ENCODE results near the gene B4GALNT3. TPM values are rescaled to one million over a fixed set of nuclear protein-coding genes. Genes with fewer than 3 reads are reported as not detected.

Gene B4GALNT3
- total and polyA plus RNA-seq, 2 of the 13 experiments (the other 11 are each of a cell fraction or from before 2014, with no cell fraction given), result 3.2 to 4.4 TPM

DNA sequence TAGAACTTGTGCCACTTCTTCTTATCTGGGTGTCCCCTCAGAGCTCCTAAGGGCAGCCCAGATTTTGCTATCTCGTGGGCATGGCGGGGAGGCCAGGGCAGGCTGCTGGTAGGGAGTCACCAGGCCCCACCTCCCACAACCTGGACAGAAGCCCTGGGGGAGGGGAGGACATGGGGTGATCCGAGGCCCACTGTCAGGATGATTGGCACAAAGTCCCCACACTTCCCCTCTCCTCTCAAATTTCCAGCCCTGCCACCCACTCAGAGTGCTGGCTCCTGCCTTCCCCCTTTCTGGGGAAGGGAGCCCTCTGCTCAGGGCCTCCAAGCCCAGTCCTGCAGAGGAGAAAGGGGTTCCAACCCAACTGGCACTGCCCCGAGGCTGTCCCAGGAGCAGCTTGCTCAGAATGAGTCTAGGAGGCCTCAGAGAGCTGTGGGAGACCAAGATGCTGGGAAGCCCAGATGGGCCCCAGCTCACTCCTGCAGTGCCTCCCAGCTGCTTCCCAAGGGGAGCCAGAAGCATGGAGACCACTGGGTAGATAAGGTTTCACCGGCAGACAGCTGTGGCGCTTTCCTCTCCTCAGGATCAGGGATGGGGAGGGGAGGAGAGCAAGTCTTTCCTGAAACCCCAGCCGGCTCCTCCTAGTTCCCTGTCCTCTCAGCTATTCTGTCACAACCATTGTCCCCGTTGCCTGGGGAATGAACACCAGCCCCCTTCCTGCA, 82.8 kb downstream of the B4GALNT3 start:
- no TSS peak for BruUV-seq (replicated peaks)
- Histone ChIP-seq H4K20me1 (ENCODE audit: insufficient read depth, low read length) (no peaks in the 10 kb centered on the region), H2AFZ (ENCODE audit: low read length) (no peak overlapping the region), H3K27ac (ENCODE audit: extremely low read length, insufficient read depth, low read length) (no peak overlapping the region), H3K4me2 (ENCODE audit: low read depth, low read length) (no peak overlapping the region), H3K9me3 (ENCODE audit: low read length) (no peaks in the 10 kb centered on the region), H3K4me1 (ENCODE audit: insufficient read depth, low read length) (no peaks in the 10 kb centered on the region), H3K36me3 (replicated peaks in 1 of 2; ENCODE audit: control insufficient read depth in 1 of 2, insufficient read depth in 2 of 2, low read length in 2 of 2) (no peaks in the 10 kb centered on the region), H3K4me3 (replicated peaks in 1 of 3; ENCODE audit: insufficient read depth in 1 of 3, low read depth in 2 of 3, low read length in 3 of 3) (no peak overlapping the region), H3K27me3 (ENCODE audit: control insufficient read depth in 1 of 2, insufficient read depth in 2 of 2, low read length in 2 of 2) (no peaks in the 10 kb centered on the region; a peak in 1 of 5 replicates), H3K79me2 (ENCODE audit: insufficient read depth, low read length) (no peaks in the 10 kb centered on the region), H3K9ac (ENCODE audit: insufficient read depth, low read depth, low read length) (no peak overlapping the region)
- ATAC-seq (no peak; the same call in 2 of the 3 replicates), FAIRE-seq (no peak), DNase-seq (ENCODE audit: low spot score) (no peak)
- ChIA-PET CTCF (ENCODE audit: low intra/inter-chr PET ratio, low total read pairs) (interaction anchor here (0.9 to 1.2 kb wide), 2 partner anchors 89 to 91 kb away, joined by 3 to 4 read pairs; no protein-coding TSS in a partner anchor), POLR2A (no interaction called here)
- intact Hi-C loops (cut with micrococcal nuclease; ENCODE audit: unreplicated experiment) (no loop called here), in situ Hi-C loops (cut with HindIII; ENCODE audit: extremely low pct_ligation_motif_present, low pct_unique_long_range_greater_than_20kb) (loop anchor here (5.0 kb wide), 1 partner anchor 85 kb away; the partner anchor contains the start of gene B4GALNT3)
- 36% methylated on average over 4 of the region's 8 CpGs for WGBS (ENCODE audit: low lambda C conversion rate)
- no peak for TF ChIP-seq TBL1XR1 (IDR thresholded peaks at IDR 0.05; ENCODE audit: borderline replicate concordance, low read length, partially characterized antibody)

DNA sequence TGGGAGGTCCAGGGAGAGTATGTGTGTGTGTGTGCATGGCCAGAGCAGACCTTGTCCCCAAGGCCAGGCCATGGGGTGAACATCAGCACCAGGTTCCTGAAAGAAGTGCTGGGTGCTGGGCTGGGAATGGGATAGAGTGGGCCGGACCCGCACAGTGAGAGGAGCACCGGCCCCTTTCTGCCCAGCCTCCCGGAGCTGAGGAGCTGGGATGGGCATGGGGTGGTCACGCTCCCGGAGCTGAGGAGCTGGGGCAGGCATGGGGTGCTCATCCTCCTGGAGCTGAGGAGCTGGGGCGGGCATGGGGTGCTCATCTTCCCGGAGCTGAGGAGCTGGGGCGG, 83.3 kb downstream of the B4GALNT3 start:
- Histone ChIP-seq H3K79me2 (ENCODE audit: insufficient read depth, low read length) (no peaks in the 10 kb centered on the region), H4K20me1 (ENCODE audit: insufficient read depth, low read length) (no peaks in the 10 kb centered on the region), H3K9ac (ENCODE audit: insufficient read depth, low read depth, low read length) (no peak overlapping the region), H2AFZ (ENCODE audit: low read length) (no peak overlapping the region), H3K4me2 (ENCODE audit: low read depth, low read length) (no peak overlapping the region), H3K27ac (ENCODE audit: extremely low read length, insufficient read depth, low read length) (no peak overlapping the region), H3K36me3 (replicated peaks in 1 of 2; ENCODE audit: control insufficient read depth in 1 of 2, insufficient read depth in 2 of 2, low read length in 2 of 2) (no peaks in the 10 kb centered on the region), H3K9me3 (ENCODE audit: low read length) (no peaks in the 10 kb centered on the region), H3K4me3 (replicated peaks in 1 of 3; ENCODE audit: insufficient read depth in 1 of 3, low read depth in 2 of 3, low read length in 3 of 3) (no peak overlapping the region), H3K4me1 (ENCODE audit: insufficient read depth, low read length) (no peaks in the 10 kb centered on the region), H3K27me3 (ENCODE audit: control insufficient read depth in 1 of 2, insufficient read depth in 2 of 2, low read length in 2 of 2) (no peaks in the 10 kb centered on the region; a peak in 1 of 5 replicates)
- ATAC-seq, result no peak; the same call in 2 of the 3 replicates
- intact Hi-C loops (cut with micrococcal nuclease; ENCODE audit: unreplicated experiment) (no loop called here), in situ Hi-C loops (cut with HindIII; ENCODE audit: extremely low pct_ligation_motif_present, low pct_unique_long_range_greater_than_20kb) (loop anchor here (5.0 kb wide), 1 partner anchor 86 kb away; the partner anchor contains the start of gene B4GALNT3)
- no peak for FAIRE-seq
- CTCF ChIA-PET (ENCODE audit: low intra/inter-chr PET ratio, low total read pairs), result interaction anchor here (0.9 to 1.2 kb wide), 2 partner anchors 90 to 91 kb away, joined by 3 to 4 read pairs; no protein-coding TSS in a partner anchor
- POLR2A ChIA-PET, result no interaction called here
- 94% methylated on average over 8 of the region's 9 CpGs for WGBS (ENCODE audit: low lambda C conversion rate)
- no TSS peak for BruUV-seq (replicated peaks)
- no peak for DNase-seq (ENCODE audit: low spot score)
- TF ChIP-seq MZF1 (CRISPR knock-in tag; IDR thresholded peaks at IDR 0.05; ENCODE audit: borderline replicate concordance) (no peak), ZNF136 (CRISPR knock-in tag; IDR thresholded peaks at IDR 0.05; ENCODE audit: low read depth) (no peak), PAX8 (CRISPR knock-in tag; IDR thresholded peaks at IDR 0.05; ENCODE audit: borderline replicate concordance) (no peak), GFI1 (CRISPR knock-in tag; IDR thresholded peaks at IDR 0.05; ENCODE audit: borderline replicate concordance) (no peak), ZNF747 (CRISPR knock-in tag; IDR thresholded peaks at IDR 0.05; ENCODE audit: borderline replicate concordance) (no peak), ATRX (CRISPR knock-in tag; IDR thresholded peaks at IDR 0.05; ENCODE audit: borderline replicate concordance) (no peak), ESRRA (CRISPR knock-in tag; IDR thresholded peaks at IDR 0.05; ENCODE audit: low read depth) (no peak), KDM5B (CRISPR knock-in tag; IDR thresholded peaks at IDR 0.05; ENCODE audit: borderline replicate concordance) (no peak), ZNF776 (CRISPR knock-in tag; IDR thresholded peaks at IDR 0.05) (no peak), ZNF678 (CRISPR knock-in tag; IDR thresholded peaks at IDR 0.05) (no peak)
- TF ChIP-seq, protein P1, sequence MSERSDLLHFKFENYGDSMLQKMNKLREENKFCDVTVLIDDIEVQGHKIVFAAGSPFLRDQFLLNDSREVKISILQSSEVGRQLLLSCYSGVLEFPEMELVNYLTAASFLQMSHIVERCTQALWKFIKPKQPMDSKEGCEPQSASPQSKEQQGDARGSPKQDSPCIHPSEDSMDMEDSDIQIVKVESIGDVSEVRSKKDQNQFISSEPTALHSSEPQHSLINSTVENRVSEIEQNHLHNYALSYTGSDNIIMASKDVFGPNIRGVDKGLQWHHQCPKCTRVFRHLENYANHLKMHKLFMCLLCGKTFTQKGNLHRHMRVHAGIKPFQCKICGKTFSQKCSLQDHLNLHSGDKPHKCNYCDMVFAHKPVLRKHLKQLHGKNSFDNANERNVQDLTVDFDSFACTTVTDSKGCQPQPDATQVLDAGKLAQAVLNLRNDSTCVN (CRISPR knock-in tag; IDR thresholded peaks at IDR 0.05; ENCODE audit: borderline replicate concordance), result no peak
- TF ChIP-seq, protein P2, sequence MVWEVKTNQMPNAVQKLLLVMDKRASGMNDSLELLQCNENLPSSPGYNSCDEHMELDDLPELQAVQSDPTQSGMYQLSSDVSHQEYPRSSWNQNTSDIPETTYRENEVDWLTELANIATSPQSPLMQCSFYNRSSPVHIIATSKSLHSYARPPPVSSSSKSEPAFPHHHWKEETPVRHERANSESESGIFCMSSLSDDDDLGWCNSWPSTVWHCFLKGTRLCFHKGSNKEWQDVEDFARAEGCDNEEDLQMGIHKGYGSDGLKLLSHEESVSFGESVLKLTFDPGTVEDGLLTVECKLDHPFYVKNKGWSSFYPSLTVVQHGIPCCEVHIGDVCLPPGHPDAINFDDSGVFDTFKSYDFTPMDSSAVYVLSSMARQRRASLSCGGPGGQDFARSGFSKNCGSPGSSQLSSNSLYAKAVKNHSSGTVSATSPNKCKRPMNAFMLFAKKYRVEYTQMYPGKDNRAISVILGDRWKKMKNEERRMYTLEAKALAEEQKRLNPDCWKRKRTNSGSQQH (CRISPR knock-in tag; IDR thresholded peaks at IDR 0.05; ENCODE audit: low read depth), result no peak
- TF ChIP-seq, protein P3, sequence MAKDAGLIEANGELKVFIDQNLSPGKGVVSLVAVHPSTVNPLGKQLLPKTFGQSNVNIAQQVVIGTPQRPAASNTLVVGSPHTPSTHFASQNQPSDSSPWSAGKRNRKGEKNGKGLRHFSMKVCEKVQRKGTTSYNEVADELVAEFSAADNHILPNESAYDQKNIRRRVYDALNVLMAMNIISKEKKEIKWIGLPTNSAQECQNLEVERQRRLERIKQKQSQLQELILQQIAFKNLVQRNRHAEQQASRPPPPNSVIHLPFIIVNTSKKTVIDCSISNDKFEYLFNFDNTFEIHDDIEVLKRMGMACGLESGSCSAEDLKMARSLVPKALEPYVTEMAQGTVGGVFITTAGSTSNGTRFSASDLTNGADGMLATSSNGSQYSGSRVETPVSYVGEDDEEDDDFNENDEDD (CRISPR knock-in tag; IDR thresholded peaks at IDR 0.05; ENCODE audit: borderline replicate concordance), result no peak
